Vagina (tissue), 2 donors: ENCODE measurements around the gene NOL6.

Source experiments
- POLR2A ChIP-seq, 2 donors: fragments of 450-650 bp; IDR thresholded peaks; one replicate each; pipeline ENCODE4 v1.6.1; 2017; ENCODE audit warnings: antibody characterized with exemption in 2 of 2, mild to moderate bottlenecking in 2 of 2, moderate library complexity in 2 of 2
- POLR2AphosphoS5 ChIP-seq, 2 donors: sonication (generic); formaldehyde crosslinking; IDR thresholded peaks; one replicate each; pipeline ENCODE4 v1.9.0; 2017; ENCODE audit warnings: antibody characterized with exemption in 2 of 2, mild to moderate bottlenecking in 2 of 2, low read depth in 1 of 2; ENCODE audit not compliant: insufficient read depth in 1 of 2
- TF ChIP-seq, protein P1 (sequence below), 3 experiments: fragments of 450-650 bp in 2 of 3; fragments of 200-600 bp in 1 of 3; sonication (generic) in 1 of 3; IDR thresholded peaks; one replicate each; pipeline ENCODE4 v1.5.1; 2017 to 2019; ENCODE audit warnings: antibody characterized with exemption in 3 of 3, mild to moderate bottlenecking in 2 of 3, moderate library complexity in 2 of 3

DNA sequence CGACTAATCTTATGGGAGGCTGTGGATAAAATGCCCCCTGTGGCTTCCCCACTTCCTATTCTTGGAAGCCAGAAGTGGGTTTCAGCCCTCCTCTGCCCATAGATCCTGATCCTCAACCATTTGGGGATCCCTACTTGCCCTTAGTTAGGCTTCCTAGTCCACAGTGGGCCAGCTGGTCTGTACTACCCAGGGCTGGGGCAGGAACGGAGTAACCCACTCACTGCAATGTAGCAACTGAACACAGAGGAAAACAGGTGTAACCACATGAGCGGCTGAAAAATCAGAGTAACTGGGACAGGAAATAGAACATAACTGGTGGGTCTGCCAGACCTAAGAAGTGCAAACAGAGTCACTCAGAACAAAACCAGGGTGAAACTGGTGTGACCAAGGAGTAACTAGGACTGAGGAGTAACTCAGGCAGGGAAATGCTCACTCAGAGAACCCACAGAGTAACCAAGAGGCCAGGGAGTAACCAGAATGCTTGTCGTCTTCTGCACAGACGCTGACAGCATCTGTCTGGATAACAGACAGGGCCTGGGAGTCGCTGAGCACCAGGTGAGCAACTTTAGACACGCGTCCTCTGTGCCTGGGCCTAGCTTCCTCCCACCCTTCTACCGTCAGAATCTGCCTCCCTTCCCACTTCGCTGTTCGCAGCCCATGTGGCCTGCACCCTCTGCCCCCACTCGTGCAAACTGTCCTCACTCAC, 27.3 kb downstream of the NOL6 start:
- TF ChIP-seq POLR2AphosphoS5 (IDR thresholded peaks at IDR 0.05; ENCODE audit: insufficient read depth in 1 of 2, low read depth in 1 of 2): no peak
- TF ChIP-seq, protein P1, sequence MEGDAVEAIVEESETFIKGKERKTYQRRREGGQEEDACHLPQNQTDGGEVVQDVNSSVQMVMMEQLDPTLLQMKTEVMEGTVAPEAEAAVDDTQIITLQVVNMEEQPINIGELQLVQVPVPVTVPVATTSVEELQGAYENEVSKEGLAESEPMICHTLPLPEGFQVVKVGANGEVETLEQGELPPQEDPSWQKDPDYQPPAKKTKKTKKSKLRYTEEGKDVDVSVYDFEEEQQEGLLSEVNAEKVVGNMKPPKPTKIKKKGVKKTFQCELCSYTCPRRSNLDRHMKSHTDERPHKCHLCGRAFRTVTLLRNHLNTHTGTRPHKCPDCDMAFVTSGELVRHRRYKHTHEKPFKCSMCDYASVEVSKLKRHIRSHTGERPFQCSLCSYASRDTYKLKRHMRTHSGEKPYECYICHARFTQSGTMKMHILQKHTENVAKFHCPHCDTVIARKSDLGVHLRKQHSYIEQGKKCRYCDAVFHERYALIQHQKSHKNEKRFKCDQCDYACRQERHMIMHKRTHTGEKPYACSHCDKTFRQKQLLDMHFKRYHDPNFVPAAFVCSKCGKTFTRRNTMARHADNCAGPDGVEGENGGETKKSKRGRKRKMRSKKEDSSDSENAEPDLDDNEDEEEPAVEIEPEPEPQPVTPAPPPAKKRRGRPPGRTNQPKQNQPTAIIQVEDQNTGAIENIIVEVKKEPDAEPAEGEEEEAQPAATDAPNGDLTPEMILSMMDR (IDR thresholded peaks at IDR 0.05): no peak
- no peak for TF ChIP-seq POLR2A (IDR thresholded peaks at IDR 0.05)
